Measurements from ENCODE around the gene ZNF474.

- no peak for TF ChIP-seq CTCF (IDR thresholded peaks at IDR 0.05 in 4 of 5, conservative IDR thresholded peaks at IDR 0.05 in 1 of 5)
- no peak for TF ChIP-seq POLR2A (IDR thresholded peaks at IDR 0.05)
Measured at GRCh38 chr5:122085041-122085440, 44.3 kb upstream of the ZNF474 start.
